H1 (cell line): ENCODE results near the gene AK2. TPM values are rescaled to one million over a fixed set of nuclear protein-coding genes. Genes with fewer than 3 reads are reported as not detected.

Experiments used
- CTCF ChIA-PET: fragments of 300-600 bp; sonication (Branson Sonifier 250); formaldehyde crosslinking; loops from one replicate; lab custom pipeline; 2021; ENCODE audit not compliant: partially characterized antibody; lab: Charles Lee
- POLR2A ChIA-PET: fragments of 300-600 bp; sonication (Branson Sonifier 250); formaldehyde crosslinking; loops from one replicate; lab custom pipeline; 2021; ENCODE audit warnings: inconsistent platforms; ENCODE audit not compliant: partially characterized antibody; lab: Charles Lee
- DNase-seq, 2 experiments: peaks; one replicate each; pipeline versions ENCODE4 v3.0.0 to v3.0.0-alpha.2; 2010 to 2022; ENCODE audit warnings: low spot score in 2 of 2, low read depth in 1 of 2, mixed read lengths in 1 of 2
- FAIRE-seq: peaks from 2 replicates; lab custom pipeline; 2011; peaks lifted over from hg19 to GRCh38; lab: Jason Lieb, UNC
- H2AFZ ChIP-seq: 2 replicates; pipeline ENCODE4 v1.8.1; 2012; ENCODE audit warnings: low read length, inconsistent platforms
- H2AK5ac ChIP-seq: 2 replicates; pipeline ENCODE4 v1.6.1; 2013; ENCODE audit warnings: low read depth, low read length
- H2BK120ac ChIP-seq: replicated peaks from 2 replicates; pipeline ENCODE3; 2013; ENCODE audit warnings: low read depth, low read length, inconsistent platforms
- H2BK12ac ChIP-seq: 2 replicates; pipeline ENCODE4 v1.6.1; 2013; ENCODE audit warnings: low read depth, low read length
- H2BK15ac ChIP-seq: 2 replicates; pipeline ENCODE4 v1.6.1; 2013; ENCODE audit warnings: low read length
- H2BK20ac ChIP-seq: 2 replicates; pipeline ENCODE4 v1.6.1; 2013; ENCODE audit warnings: low read length
- H2BK5ac ChIP-seq: 2 replicates; pipeline ENCODE4 v1.6.1; 2013; ENCODE audit warnings: low read depth, low read length
- H3K14ac ChIP-seq: 2 replicates; pipeline ENCODE4 v1.6.1; 2013; ENCODE audit warnings: inconsistent platforms; ENCODE audit not compliant: insufficient read length
- H3K18ac ChIP-seq: 2 replicates; pipeline ENCODE4 v1.6.1; 2013; ENCODE audit warnings: low read length; ENCODE audit errors: extremely low read depth
- H3K23ac ChIP-seq: 2 replicates; pipeline ENCODE4 v1.6.1; 2013; ENCODE audit warnings: inconsistent platforms; ENCODE audit not compliant: insufficient read length
- H3K23me2 ChIP-seq: 2 replicates; pipeline ENCODE4 v1.6.1; 2013; ENCODE audit warnings: low read depth, low read length
- H3K27ac ChIP-seq: 2 replicates; pipeline ENCODE4 v1.6.1; 2011; ENCODE audit warnings: low read depth, low read length, inconsistent platforms
- H3K27me3 ChIP-seq, 4 experiments: replicated peaks in 1 of 4; 1 replicate in 1 of 4; 2 replicates in 3 of 4; pipeline versions ENCODE4 v1.6.1 to v1.8.1; 2011 to 2013; ENCODE audit warnings: low read length in 3 of 4, mild to moderate bottlenecking in 3 of 4, inconsistent platforms in 2 of 4, mixed read lengths in 2 of 4, moderate library complexity in 1 of 4; ENCODE audit not compliant: control insufficient read depth in 3 of 4, insufficient read depth in 3 of 4; ENCODE audit errors: extremely low read depth in 1 of 4
- H3K36me3 ChIP-seq, 4 experiments: 2 replicates each; pipeline versions ENCODE4 v1.6.1 to v1.8.1; 2011 to 2013; ENCODE audit warnings: mild to moderate bottlenecking in 4 of 4, low read length in 3 of 4, moderate library complexity in 2 of 4, control low read depth in 1 of 4, inconsistent platforms in 1 of 4; ENCODE audit not compliant: insufficient read depth in 4 of 4, control insufficient read depth in 2 of 4
- H3K4ac ChIP-seq: replicated peaks from 2 replicates; pipeline ENCODE3; 2013; ENCODE audit warnings: low read length, low read depth, mixed read lengths, inconsistent platforms; ENCODE audit not compliant: insufficient read length
- H3K4me1 ChIP-seq, 4 experiments: replicated peaks in 1 of 4; 1 replicate in 1 of 4; 2 replicates in 3 of 4; pipeline versions ENCODE4 v1.6.1 to v1.8.1; 2011 to 2013; ENCODE audit warnings: low read length in 3 of 4, inconsistent platforms in 2 of 4, mixed read lengths in 1 of 4; ENCODE audit not compliant: insufficient read depth in 4 of 4, control insufficient read depth in 3 of 4
- H3K4me2 ChIP-seq, 2 experiments: 2 replicates each; pipeline versions ENCODE4 v1.6.1 to v1.8.1; 2011 to 2013; ENCODE audit warnings: low read depth in 2 of 2, low read length in 2 of 2, control low read depth in 1 of 2, inconsistent platforms in 1 of 2, mild to moderate bottlenecking in 1 of 2; ENCODE audit not compliant: insufficient read depth in 1 of 2
- H3K4me3 ChIP-seq, 4 experiments: fragments of 200-600, 300-600 bp in 1 of 4; sonication (generic), shearing (Covaris generic), sonication (Bioruptor Twin) in 1 of 4; 2 replicates each; pipeline versions ENCODE4 v1.5.1 to v1.8.1; 2011 to 2016; ENCODE audit warnings: low read length in 4 of 4, low read depth in 3 of 4, control low read depth in 2 of 4, inconsistent platforms in 2 of 4, mild to moderate bottlenecking in 2 of 4, mixed read lengths in 1 of 4, moderate library complexity in 1 of 4; ENCODE audit not compliant: insufficient read depth in 2 of 4; ENCODE audit errors: extremely low read depth in 1 of 4
- H3K56ac ChIP-seq: replicated peaks from 2 replicates; pipeline ENCODE3; 2013; ENCODE audit warnings: low read depth, mild to moderate bottlenecking, mixed read lengths, low read length, inconsistent platforms; ENCODE audit not compliant: insufficient read length
- H3K79me1 ChIP-seq: 2 replicates; pipeline ENCODE4 v1.6.1; 2013; ENCODE audit warnings: low read depth, low read length, control low read depth
- H3K79me2 ChIP-seq, 2 experiments: 2 replicates each; pipeline versions ENCODE4 v1.6.1 to v1.8.1; 2012 to 2013; ENCODE audit warnings: low read length in 2 of 2, mild to moderate bottlenecking in 2 of 2, inconsistent platforms in 1 of 2; ENCODE audit not compliant: insufficient read depth in 2 of 2, control insufficient read depth in 1 of 2
- H3K9ac ChIP-seq, 4 experiments: replicated peaks in 1 of 4; 1 replicate in 1 of 4; 2 replicates in 3 of 4; pipeline versions ENCODE4 v1.6.1 to v1.8.1; 2011 to 2013; ENCODE audit warnings: low read depth in 3 of 4, low read length in 3 of 4, control low read depth in 2 of 4, mild to moderate bottlenecking in 2 of 4, moderate library complexity in 2 of 4, inconsistent platforms in 1 of 4; ENCODE audit errors: extremely low read depth in 1 of 4
- H3K9me3 ChIP-seq, 2 experiments: 2 replicates each; pipeline versions ENCODE4 v1.6.1 to v1.8.1; 2012 to 2013; ENCODE audit warnings: mild to moderate bottlenecking in 2 of 2, moderate library complexity in 2 of 2, control low read depth in 1 of 2, inconsistent platforms in 1 of 2, low read depth in 1 of 2, low read length in 1 of 2, mixed read lengths in 1 of 2; ENCODE audit not compliant: insufficient read depth in 2 of 2
- H4K20me1 ChIP-seq, 2 experiments: replicated peaks in 1 of 2; 2 replicates each; pipeline versions ENCODE3 to v1.8.1; 2011 to 2013; ENCODE audit warnings: inconsistent platforms in 2 of 2, low read length in 2 of 2, mild to moderate bottlenecking in 1 of 2; ENCODE audit not compliant: insufficient read depth in 2 of 2, control insufficient read depth in 1 of 2
- H4K5ac ChIP-seq: 2 replicates; pipeline ENCODE4 v1.6.1; 2013; ENCODE audit warnings: low read length, low read depth, mixed read lengths, inconsistent platforms; ENCODE audit not compliant: insufficient read length
- H4K8ac ChIP-seq: 2 replicates; pipeline ENCODE4 v1.8.0; 2013; ENCODE audit warnings: mild to moderate bottlenecking, moderate library complexity, low read length, inconsistent platforms; ENCODE audit not compliant: insufficient read depth; ENCODE audit errors: extremely low read depth
- H4K91ac ChIP-seq: replicated peaks from 2 replicates; pipeline ENCODE3; 2013; ENCODE audit warnings: low read length, mixed read lengths, inconsistent platforms; ENCODE audit not compliant: insufficient read length
- NRF1 ChIP-seq: IDR thresholded peaks from 2 replicates; pipeline ENCODE4 v1.6.1; 2011; ENCODE audit warnings: mild to moderate bottlenecking, low read depth, low read length, improper control_type of control experiment
- RAD21 ChIP-seq, 2 experiments: IDR thresholded peaks in 1 of 2; conservative IDR thresholded peaks in 1 of 2; 2 replicates each; pipeline ENCODE4 v1.6.1; 2011; ENCODE audit warnings: low read depth in 2 of 2, low read length in 2 of 2, improper control_type of control experiment in 1 of 2, inconsistent platforms in 1 of 2, mild to moderate bottlenecking in 1 of 2, moderate library complexity in 1 of 2
- TAF7 ChIP-seq: optimal IDR thresholded peaks from 2 replicates; pipeline ENCODE3; 2011; ENCODE audit warnings: low read depth, mild to moderate bottlenecking, inconsistent platforms, low read length, moderate library complexity, borderline replicate concordance
- whole genome bisulfite sequencing, 2 experiments: shearing (Covaris generic) in 1 of 2; methylation state at CpG; one replicate each; pipeline versions ENCODE4 v1.1.6 to v1.1.7; 2013 to 2015; ENCODE audit warnings: low lambda C conversion rate in 2 of 2, mixed read lengths in 2 of 2, inconsistent platforms in 1 of 2, low coverage in 1 of 2, missing lambda C conversion rate in 1 of 2; ENCODE audit not compliant: insufficient replicate concordance in 2 of 2, insufficient coverage in 1 of 2, insufficient read length in 1 of 2; ENCODE audit errors: extremely low coverage in 1 of 2, missing lambda C conversion rate in 1 of 2; 5-methylcytosine and 5-hydroxymethylcytosine counted together
- polyA plus RNA-seq, 7 experiments: library from polyadenylated mRNA; depleted of rRNA in 3 of 7; stranded (reverse) in 5 of 7; unstranded in 2 of 7; fragments of >200 nt in 5 of 7; fragments of 200-250 nt in 2 of 7; gene quantifications; 1 replicate in 5 of 7; 2 replicates in 1 of 7; 4 replicates in 1 of 7; pipeline versions ENCODE4 v1.2.1 to v1.2.3, GENCODE V29; 2011 to 2013; ENCODE audit warnings: missing spikeins in 2 of 7, mixed read lengths in 2 of 7
- total RNA-seq: library from RNA; stranded (reverse); fragmentation: NEBNext Ultra II Directional; extraction: Animal tissue kit (Norgen Biotek cat#: 25700); gene quantifications from 2 replicates; pipeline ENCODE4 v1.2.1, GENCODE V29; 2021

AK2 gene
- total and polyA plus RNA-seq, 2 of the 8 experiments (the other 6 are each of a cell fraction or from before 2014, with no cell fraction given), result 92.3 to 137 TPM

DNA sequence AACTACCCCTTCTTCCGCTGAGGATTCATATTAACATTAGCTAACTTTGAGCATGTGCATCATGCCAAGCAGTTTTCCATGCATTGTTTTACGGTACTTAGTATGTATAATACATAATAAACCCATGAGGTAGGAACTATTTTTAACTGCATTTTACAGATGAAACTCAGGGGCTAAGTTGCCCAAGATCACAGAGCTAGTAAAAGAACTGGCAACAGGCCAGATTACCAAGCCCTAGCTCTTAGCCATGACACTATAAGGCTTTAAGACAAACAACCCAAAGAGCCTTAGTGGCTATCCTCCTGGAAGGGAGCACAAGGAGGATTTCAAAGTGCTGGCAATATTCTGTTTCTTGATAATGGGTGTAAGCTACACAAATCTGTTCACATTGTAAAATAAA lies 6.1 kb downstream of the AK2 start:
- H3K4me1 ChIP-seq, result peaks cover 0 to 3% (median 2%) of the 10 kb centered on the region in 4 experiments; a peak in 5 of 7 replicates
- H3K79me1 ChIP-seq, result peaks cover 7% of the 10 kb centered on the region; the same call in 1 of the 2 replicates
- CTCF ChIA-PET, result interaction anchor here (0.8 to 2.7 kb wide), 7 partner anchors 8 to 84 kb away, joined by 3 to 14 read pairs (median 4); no protein-coding TSS in a partner anchor
- no peak for DNase-seq
- H3K4ac ChIP-seq, result no peak overlapping the region
- H3K18ac ChIP-seq, result no peak overlapping the region
- H4K5ac ChIP-seq, result no peak overlapping the region
- no peak overlapping the region for H3K4me3 ChIP-seq
- H3K23ac ChIP-seq, result no peak overlapping the region
- FAIRE-seq, result no peak
- no peak overlapping the region for H2AK5ac ChIP-seq
- H3K4me2 ChIP-seq, result no peak overlapping the region
- H3K27ac ChIP-seq, result no peak overlapping the region
- H2BK120ac ChIP-seq, result no peak overlapping the region
- H3K9ac ChIP-seq, result no peak overlapping the region
- no peak overlapping the region for H3K56ac ChIP-seq
- H3K27me3 ChIP-seq, result no peaks in the 10 kb centered on the region
- H3K36me3 ChIP-seq, result peaks cover 0 to 7% (median 0%) of the 10 kb centered on the region in 4 experiments; a peak in 5 of 8 replicates
- H2BK20ac ChIP-seq, result no peak overlapping the region
- POLR2A ChIA-PET, result interaction anchor here (0.6 to 2.8 kb wide), 5 partner anchors 9 to 285 kb away, joined by 3 to 8 read pairs (median 4); no protein-coding TSS in a partner anchor
- TF ChIP-seq RAD21 (IDR thresholded peaks at IDR 0.05 in 1 of 2, conservative IDR thresholded peaks at IDR 0.05 in 1 of 2; ENCODE audit: low read depth in 2 of 2, low read length in 2 of 2), result no peak
- TF ChIP-seq NRF1, result no peak
- no peak for TF ChIP-seq TAF7
- no peaks in the 10 kb centered on the region for H3K9me3 ChIP-seq
- H4K8ac ChIP-seq, result no peak overlapping the region
- no peaks in the 10 kb centered on the region for H3K23me2 ChIP-seq
- H3K14ac ChIP-seq, result no peak overlapping the region
- H3K79me2 ChIP-seq, result peaks cover 25 to 91% of the 10 kb centered on the region in 2 experiments
- peaks cover 2 to 20% of the 10 kb centered on the region in 2 experiments for H4K20me1 ChIP-seq
- no peak overlapping the region for H2BK12ac ChIP-seq
- no peak overlapping the region for H4K91ac ChIP-seq
- H2BK5ac ChIP-seq, result no peak overlapping the region
- H2AFZ ChIP-seq, result no peak overlapping the region
- WGBS, 2 experiments, result 92% methylated on average over 2 of the region's 2 CpGs; no CpG with 5 or more reads in 1 of the 2 experiments
- no peak overlapping the region for H2BK15ac ChIP-seq
